Upper lobe of left lung (tissue), 4 donors: ENCODE data around the gene PDK2.

Experiments used
- CTCF ChIP-seq, 6 experiments: fragments of 450-650 bp in 4 of 6; fragments of 200-600 bp in 2 of 6; sonication (generic) in 2 of 6; IDR thresholded peaks; one replicate each; pipeline ENCODE4 v1.5.1; 2016 to 2019; ENCODE audit warnings: antibody characterized with exemption in 6 of 6
- POLR2A ChIP-seq, 4 donors: fragments of 450-650 bp; IDR thresholded peaks; one replicate each; pipeline ENCODE4 v1.5.1; 2016 to 2017; ENCODE audit warnings: antibody characterized with exemption in 4 of 4, mild to moderate bottlenecking in 2 of 4

GRCh38 chr17:50063561-50064252 is 31.4 kb upstream of the PDK2 start:
- TF ChIP-seq CTCF (IDR thresholded peaks at IDR 0.05) (no peak), POLR2A (IDR thresholded peaks at IDR 0.05) (no peak)
